HG03135 (cell line): ENCODE data around the gene PNPO.
A peak's percentile ranks its signal among the peaks of the same experiment; 100 is the strongest.
"Not testable (repeated sequence)": the region's sequence is repeated elsewhere in the genome, so short reads cannot be mapped to it uniquely, and the experiment has no call there.

ENCODE experiments used
- ATAC-seq: cut with Tn5 transposase; IDR thresholded peaks from one replicate; pipeline ENCODE4 v1.9.1; 2021; ENCODE audit warnings: mild to moderate bottlenecking, moderate library complexity; ENCODE audit not compliant: unreplicated experiment

Gene PNPO

DNA sequence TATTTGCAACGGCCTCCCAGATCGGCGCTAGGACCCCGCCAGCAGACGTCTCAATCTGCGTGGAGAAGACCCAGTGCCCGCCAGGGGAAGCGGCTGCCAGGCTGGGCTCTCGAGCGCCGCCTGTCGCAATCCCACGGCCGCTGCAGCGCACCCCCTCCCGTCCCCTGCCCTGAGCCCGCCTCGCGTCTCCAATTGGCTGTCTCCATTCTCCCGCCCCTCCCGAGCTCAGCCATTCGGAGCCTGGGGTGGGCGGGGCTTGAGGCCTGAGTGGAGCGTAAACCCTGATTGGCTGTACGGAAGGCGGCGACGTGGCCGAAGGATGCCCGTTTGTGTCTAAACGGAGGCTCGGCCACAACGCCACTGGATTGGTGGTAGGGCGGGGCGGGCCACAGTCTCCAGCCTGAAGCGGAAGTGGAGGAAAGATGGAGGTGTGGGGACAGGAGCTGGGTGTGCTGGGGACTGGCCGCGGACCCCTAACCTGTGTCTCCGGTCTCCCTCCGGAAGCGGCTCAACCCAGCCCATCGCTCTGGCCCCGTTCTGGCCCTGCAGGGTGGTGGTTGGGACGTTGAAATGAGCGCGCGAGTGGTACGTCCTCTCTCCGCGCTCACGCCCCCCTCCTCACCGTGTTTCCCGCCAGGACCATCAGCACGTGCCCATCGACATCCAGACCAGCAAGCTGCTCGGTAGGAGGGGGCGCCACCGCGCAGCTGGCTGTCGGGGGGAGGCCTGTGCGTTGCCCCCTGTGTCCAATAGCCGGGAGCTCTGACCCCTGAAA, 29.5 kb downstream of the PNPO start, which contains the start of gene CDK5RAP3:
TSS of gene CDK5RAP3 (plus strand) at position 389 of the 775 bp plus-strand sequence. CDS start at position 423, 34 bp downstream.
- peak; percentile 95 for ATAC-seq

DNA sequence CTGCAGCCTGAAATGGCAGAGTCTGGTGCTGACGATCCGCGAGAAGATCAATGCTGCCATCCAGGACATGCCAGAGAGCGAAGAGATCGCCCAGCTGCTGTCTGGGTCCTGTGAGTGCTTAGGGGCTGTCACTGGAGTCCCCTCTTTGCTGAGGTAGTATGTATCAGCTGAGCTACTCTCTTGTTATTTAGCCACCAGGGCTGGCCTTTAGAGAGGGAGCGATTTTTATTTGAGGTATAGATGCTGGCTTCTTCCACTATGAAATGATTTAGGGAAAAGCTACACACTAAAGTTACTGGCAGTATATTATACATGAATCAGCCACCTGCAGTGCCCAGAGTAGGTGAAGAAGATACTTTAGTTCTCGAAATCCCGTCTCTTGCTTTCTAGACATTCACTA, 32.2 kb downstream of the PNPO start:
- no peak for ATAC-seq

DNA sequence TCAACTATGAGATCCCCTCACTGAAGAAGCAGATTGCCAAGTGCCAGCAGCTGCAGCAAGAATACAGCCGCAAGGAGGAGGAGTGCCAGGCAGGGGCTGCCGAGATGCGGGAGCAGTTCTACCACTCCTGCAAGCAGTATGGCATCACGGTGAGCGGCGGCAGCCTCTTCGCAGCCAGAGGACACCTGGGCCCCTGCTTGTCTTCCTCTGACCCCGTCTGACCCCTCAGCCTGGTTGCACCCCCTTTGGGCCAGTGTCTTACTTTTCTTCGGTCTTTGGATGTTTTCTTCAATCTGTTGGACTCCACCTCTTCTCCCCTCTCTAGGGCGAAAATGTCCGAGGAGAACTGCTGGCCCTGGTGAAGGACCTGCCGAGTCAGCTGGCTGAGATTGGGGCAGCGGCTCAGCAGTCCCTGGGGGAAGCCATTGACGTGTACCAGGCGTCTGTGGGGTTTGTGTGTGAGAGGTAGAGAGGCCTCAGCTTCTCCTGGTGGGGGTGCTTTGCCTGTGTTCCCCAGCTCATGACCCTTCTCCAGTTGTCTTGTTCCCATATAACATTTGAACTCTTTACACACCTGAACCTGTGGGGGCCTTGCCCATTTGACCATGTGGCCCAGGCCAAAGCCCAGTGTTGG, 33.9 kb downstream of the PNPO start:
- ATAC-seq = no peak

DNA sequence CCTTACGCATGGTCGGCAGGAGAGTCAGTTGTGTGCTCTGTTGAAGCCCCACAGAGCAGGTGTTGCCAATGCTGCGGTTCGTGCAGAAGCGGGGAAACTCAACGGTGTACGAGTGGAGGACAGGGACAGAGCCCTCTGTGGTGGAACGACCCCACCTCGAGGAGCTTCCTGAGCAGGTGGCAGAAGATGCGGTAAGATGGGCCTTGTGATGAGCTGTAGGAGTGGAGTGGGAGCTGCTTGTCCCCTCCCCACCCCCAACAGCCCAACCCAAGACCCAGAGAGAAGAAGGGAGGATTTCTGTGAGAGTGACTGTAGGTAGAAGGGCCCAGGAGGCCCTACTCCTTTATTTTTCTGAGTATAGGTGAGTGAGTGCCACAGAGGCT, 34.4 kb downstream of the PNPO start:
- no peak for ATAC-seq

DNA sequence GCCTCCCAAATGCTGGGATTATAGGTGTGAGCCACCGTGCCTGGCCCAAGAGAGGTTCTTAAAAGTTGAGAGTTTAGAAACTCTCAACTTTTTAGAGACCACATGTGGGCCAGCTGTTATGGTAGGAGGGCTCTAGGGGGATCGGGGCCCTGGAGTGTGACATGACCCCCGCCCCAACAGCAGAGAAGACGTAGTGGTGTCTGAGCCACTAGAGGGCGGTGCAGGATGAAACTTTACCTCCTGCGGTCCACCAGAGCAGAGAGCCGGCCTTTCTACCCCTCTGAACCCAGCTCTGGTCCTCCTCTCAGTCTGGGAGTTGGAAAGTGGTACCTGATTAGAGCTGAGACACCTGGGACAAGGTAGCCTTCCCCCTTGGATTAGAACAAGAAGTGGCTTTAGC, 37.0 kb downstream of the PNPO start:
- no peak for ATAC-seq

DNA sequence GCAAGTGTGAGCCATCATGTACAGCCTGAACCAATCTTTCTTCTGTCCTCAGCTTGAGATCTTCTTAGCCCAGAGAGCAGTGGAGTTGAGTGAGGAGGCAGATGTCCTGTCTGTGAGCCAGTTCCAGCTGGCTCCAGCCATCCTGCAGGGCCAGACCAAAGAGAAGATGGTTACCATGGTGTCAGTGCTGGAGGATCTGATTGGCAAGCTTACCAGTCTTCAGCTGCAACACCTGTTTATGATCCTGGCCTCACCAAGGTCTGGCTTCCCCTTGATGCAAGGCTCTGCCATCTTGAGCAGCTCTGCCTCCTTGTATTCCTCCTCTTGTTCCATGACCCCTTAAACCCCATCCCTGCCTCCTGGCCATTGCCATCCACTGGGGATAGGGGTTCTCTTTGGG, 39.2 kb downstream of the PNPO start:
- no peak for ATAC-seq

DNA sequence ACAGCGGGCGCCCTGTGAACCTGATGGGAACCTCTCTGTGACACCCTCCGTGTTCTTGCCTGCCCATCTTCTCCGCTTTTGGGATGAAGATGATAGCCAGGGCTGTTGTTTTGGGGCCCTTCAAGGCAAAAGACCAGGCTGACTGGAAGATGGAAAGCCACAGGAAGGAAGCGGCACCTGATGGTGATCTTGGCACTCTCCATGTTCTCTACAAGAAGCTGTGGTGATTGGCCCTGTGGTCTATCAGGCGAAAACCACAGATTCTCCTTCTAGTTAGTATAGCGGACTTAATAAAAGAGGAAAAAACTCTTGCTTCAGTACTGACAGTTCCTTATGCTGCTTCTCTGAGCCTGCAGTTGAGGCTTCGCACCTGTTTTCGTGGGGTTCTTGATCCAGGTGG, 40.1 kb downstream of the PNPO start:
- no peak for ATAC-seq

DNA sequence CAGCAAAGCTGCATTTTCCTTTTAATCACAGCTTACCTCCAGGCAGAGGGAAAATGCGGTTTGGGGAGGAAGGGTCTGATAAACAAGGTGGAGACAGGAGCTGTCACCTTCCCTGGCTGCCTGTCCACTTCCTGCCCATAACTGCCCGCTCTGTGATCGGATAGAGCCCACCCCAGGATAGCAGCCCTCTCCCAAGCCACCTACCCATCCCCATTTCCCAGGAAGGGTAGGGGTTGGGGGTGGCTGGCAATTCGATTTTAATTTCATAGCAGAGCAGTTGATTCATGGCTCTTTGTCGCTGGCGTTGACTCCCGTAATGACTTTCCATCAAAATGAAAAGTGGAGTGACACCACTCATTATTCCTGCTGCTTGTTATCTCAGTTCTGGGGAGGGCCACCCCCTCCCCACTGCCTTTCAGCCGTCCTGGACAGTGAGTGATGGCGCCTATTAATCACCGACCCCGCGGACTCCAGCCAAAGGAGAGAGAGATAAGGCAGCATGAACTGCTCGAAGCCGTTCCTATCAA, 40.8 kb downstream of the PNPO start:
- no peak for ATAC-seq

DNA sequence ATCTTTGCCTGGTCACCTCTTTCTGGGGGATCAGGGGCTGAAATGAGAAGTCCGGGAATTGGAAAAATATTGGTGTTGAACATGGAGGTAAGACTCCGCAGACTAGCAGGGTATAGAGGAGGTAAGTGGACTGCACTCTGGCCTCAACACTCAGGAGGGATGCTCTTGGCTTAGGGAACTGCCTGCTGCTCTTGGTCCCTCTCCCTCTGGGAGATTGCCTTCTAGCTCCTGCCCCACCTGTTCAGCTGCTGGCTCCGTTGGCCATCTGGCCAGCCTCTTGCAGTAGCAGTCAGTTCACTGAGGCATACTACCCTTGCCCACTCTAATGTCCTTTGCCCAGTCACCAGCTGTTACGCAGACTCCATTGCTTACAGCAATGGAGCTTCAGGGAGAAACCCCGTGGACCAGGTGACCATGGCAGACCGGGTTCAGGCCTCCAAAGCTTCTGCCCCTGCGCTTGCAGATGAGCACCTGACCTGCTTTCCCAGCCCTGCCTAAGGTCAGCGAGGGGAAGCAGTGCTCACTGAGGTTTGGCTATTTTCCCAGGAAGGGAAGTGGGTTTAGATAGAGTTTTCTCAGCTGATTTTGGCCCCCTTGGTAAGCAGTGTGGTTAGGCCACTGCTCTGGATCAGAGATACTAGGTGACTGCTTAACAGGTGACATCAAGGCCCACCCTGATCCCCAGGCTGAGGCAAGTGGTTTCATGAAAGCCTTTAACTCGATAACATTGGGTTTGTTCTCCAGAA, 41.4 kb downstream of the PNPO start:
- ATAC-seq = no peak

DNA sequence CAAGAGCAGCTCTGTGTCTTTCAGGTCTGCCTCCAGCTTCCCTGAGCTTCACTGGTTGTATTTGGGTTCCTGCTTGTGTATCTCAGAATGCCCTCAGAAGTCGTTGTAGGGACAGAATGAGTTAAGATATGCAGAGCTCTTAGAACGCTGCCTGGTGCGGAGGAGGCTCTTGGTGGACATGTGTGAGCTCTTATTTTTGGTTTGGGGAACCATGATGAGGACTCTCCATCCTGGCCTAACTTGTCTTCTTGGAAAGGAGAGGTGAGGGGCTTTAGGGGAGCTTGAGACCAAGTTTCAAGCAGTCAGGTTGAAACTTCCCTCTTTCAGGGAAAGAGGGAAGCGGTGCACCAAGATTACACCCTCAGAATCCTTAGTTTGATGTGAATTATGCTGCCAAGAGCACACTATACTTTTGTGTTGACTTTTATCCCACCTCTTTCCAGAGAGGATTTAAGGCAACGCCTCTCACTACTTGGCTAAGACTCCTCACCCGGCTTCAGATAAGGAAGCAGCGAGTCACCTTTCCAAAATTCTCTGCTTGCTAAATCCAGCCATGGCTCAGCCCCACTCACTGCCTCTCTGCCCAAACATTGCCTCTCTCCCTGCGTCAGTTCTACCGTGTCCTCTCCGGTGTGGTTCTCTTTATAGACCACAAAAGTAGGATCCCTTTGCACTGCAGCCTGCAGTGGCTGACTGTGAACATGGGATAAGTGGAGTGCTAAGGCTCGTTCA, 42.3 kb downstream of the PNPO start:
- ATAC-seq = no peak

DNA sequence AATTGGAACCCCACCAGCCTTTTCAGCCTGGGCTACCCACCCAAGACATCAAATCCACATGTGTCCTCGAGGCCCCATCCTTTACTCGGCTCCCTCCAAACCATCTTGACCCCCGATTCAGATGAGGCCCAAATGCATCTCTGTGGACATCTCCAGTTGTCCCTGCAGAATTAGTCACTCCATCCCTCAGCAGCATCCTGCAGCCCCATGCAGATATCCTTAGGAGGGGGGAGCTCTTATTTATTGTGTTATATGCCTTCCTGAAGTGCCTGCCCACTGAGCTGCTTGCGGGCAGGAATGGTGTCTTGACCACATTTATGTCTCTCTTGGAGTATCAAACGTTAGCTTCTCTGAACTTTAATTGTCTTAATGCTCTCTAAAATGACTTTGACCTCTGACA, 45.1 kb downstream of the PNPO start:
- no peak for ATAC-seq

DNA sequence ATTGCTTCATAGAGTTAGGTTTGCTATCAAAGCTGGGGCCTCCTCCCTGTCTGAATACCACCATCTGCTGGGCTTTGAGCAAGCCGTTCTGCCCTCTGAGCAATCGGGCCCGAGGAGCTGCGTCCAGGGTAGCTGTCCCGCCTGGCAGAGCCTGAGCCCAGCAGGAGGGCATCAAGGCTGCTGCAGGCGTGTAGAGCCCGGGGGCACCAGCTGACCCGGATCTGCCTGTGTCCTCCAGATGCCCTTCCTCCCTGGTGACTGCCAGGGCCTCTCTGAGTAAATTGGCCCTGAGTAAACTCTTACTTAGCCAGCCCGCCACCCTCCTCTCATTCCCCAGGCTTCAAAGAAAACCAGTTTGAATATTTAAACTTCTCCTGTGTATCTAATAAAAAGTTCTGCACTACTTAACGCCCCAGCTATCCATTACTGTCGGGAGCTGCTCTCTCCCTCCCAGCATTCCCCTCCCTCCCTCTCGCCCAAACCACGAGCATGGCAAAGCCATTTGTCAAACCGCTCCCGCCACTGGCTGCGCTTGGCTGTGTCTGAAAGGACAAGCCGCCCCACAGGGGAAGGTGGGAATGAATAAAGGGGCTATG, 46.0 kb downstream of the PNPO start:
- no peak for ATAC-seq

DNA sequence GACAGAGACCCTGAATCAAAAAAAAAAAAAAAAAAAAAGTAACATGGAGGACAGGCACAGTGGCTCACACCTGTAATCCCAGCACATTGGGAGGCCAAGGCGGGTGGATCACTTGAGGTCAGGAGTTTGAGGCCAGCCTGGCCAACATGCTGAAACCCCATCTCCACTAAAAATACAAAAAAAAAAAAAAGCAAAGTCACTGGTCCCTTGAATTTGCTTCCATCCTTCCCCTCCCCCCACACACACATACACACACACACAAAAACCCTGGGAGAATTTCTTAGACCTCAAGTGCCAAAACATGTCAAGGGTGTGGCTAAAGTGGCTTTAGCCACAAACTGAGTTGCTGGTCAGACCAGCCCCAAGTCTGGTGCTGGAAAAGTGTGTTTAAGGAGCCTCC, 47.1 kb downstream of the PNPO start:
- ATAC-seq = not testable (repeated sequence)

DNA sequence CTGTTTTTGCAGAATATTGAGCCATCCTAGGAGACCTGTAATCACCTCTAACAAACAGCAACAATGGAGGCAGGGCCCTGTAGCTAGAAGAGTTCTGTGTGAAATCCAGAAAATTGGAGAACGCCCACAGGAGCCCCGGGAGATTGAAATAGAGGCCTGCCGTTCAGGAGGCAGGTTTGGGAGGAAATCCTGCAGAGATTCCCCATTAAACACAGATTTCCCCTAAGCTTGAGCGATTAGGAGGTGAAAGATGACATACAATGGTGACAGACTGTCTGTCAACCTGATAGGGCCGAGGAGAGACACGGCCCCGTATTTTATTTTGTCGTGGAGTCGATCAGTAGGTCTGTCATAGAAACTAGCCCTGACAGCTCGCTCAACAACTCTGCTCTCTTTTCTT, 47.8 kb downstream of the PNPO start:
- ATAC-seq = no peak

DNA sequence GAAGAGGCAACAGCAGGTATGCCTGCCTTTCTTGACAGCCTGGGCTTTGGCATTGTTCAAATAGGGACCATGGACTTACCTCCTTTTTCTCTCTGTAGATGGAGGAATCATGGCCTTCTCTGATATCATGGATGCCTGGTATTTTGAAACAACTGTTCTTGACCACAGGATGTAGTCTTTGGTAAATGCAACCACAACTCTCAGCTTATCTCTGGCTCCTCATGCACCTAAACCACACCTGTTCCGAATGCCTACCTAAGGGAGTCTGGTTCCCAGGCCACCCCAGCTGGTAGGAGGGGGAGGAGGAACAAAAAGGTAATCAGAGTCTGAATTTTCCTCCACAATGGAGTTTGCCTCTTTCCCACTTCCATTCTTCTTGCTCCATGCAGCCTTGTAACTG, 48.3 kb downstream of the PNPO start:
- no peak for ATAC-seq

DNA sequence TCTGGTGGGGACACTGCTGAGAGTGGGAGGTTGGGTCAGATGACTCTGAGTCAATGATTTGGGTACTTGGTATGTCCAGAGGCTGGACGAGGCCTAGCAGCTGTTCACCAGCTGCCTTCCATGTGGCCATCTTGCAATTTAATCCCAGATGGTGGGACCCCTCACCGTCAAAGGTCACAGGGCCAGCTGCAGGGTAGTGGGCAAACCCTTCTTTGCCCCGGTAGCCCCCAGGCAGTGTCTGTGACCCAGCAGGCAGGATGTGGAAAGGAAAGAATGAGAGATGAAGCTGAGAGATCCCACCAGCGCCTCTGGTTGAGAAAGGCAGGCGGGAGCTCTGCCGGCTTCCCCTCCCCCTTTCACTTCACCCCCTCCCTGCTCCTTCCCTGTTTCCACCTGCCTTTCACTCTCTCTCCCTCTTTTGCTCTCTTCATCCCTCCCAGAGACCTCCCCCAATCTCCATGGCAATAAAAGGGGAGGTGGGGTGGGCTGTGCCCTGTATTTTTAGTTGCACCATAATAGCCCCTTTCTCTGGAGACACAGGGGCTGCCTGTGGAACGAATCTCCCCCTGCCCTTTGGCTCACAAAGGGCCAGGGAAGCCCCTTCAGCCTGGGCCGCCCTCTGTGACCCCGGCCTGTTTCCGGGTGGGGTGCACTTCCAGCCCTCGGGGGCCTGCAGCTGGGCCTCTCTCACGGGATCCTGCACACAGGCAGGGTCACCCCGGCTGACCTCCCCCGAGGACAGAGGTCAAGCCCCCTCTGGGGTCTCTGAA, 49.8 kb downstream of the PNPO start:
- no peak for ATAC-seq

DNA sequence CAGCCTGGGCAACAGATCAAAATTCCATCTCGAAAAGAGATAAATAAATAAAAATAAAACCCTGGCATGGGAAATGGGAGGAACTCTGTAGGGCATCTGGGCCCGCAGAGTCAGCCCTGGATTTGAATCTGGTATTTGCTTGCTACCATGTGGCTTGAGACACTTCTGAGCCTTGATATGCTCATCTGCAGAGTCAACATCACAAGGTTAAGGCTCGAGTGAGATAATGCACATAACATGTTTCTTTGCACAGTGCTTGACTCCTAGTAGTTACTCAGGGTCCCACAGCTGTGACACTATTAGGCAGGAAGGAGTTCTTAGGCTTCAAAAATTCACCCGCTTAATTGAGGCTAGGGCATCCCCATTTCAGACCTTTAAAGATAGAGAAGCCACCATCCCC, 50.8 kb downstream of the PNPO start:
- ATAC-seq = no peak

DNA sequence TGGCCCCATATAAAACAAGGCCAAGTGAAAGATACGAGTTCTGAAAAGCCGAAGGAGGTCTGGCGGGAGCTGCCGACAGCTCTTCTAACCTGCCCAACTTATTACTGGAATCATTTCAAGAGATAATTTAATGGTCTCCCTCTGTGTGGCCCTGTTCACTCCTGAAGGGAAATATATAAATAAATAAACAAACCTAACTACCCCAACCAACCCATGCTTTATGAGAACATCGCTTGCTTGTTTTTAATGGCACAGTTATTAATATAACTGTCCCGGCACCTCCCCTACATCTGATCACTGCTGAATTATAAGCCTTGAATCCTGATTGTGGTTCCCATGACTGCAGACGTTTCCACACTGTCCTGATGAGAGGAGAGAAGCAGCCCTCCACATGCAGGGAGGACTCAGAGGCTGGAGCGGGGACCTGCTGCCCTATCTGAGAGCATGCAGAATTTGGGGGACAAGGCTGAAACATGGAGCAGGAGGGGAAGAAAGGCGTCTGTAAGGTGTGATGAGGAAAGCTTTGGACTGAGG, 51.7 kb downstream of the PNPO start:
- no peak for ATAC-seq

DNA sequence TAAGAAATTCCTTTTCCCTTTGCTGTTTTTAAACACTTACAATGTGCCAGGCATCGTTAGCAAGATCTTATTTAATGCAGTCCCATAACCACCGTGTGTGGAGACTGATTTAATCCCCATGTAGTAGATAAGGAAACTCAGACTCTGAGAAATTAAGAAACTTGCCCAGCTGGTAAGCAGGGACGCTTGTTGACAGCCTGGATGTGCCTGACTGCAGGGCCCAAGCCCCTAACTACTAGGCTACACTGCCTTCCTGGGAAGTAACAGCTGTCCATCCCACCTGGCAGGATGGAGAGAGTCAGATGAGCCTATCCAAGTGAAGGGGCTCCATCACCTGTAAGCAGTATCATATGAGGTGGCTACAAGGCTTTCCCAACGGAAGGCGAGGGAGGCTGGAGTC, 52.6 kb downstream of the PNPO start:
- no peak for ATAC-seq

DNA sequence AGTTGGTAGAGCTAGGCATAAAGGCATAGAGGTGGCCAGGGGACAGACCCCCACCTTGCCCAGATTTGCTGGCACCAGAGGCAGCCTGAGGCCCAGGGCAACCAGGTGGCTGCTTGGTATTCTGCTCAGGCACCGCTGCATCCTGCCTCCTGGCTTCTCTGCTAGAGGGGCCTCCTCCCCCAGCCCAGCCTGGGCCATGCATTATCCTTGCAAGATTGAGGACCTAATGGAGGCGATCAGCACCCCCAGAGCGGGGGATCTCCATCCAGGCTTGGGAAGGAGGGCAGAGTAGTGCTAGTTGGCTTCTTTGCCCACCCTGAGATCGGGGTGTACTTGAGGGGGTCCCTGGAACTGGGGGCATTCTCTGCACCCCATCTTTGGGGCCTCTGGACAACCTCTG, 53.4 kb downstream of the PNPO start:
- no peak for ATAC-seq
